ENCODE measurements around the gene CCT5. TPM values are rescaled to one million over a fixed set of nuclear protein-coding genes. Genes with fewer than 3 reads are reported as not detected.
"Not testable (repeated sequence)": the region's sequence is repeated elsewhere in the genome, so short reads cannot be mapped to it uniquely, and the experiment has no call there.

Gene CCT5
- total and polyA plus RNA-seq, 12 donors: 81.3 to 645 (median 151) TPM

DNA sequence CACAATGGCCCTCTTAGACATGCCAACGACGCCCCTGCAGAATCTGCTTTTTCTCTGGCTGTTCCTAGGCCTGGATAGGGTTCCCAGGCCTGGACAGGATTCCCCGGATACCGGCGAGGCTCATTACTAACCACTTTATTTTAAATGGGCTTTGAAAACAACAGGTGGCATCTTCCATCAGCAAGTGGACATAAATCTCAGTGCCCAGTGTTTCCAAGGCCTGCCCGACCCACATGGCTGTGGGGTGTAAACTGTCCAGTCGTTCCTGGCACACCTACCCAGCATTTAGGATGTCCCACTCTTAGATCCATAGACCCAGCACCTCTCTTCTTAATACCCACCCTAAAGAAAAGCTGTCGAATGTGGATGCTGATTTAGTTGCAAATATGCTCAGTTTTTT lies 56.7 kb downstream of the CCT5 start:
- H3K9me3 ChIP-seq (replicated peaks in 1 of 3): no peaks in the 10 kb centered on the region
- H3K27me3 ChIP-seq: no peaks in the 10 kb centered on the region
- no peaks in the 10 kb centered on the region for H3K36me3 ChIP-seq (replicated peaks in 1 of 2)
- no peak for DNase-seq
- intact Hi-C loops (cut with DNase I): no loop called here
- H3K4me1 ChIP-seq (replicated peaks in 1 of 2): peaks cover 16 to 44% of the 10 kb centered on the region in 2 donors
- H3K27ac ChIP-seq: peak overlapping the region in 3 of 5 donors; percentile 84 to 88 (median 87)
- TF ChIP-seq POLR2A (IDR thresholded peaks at IDR 0.05): no peak
- TF ChIP-seq, protein P1, sequence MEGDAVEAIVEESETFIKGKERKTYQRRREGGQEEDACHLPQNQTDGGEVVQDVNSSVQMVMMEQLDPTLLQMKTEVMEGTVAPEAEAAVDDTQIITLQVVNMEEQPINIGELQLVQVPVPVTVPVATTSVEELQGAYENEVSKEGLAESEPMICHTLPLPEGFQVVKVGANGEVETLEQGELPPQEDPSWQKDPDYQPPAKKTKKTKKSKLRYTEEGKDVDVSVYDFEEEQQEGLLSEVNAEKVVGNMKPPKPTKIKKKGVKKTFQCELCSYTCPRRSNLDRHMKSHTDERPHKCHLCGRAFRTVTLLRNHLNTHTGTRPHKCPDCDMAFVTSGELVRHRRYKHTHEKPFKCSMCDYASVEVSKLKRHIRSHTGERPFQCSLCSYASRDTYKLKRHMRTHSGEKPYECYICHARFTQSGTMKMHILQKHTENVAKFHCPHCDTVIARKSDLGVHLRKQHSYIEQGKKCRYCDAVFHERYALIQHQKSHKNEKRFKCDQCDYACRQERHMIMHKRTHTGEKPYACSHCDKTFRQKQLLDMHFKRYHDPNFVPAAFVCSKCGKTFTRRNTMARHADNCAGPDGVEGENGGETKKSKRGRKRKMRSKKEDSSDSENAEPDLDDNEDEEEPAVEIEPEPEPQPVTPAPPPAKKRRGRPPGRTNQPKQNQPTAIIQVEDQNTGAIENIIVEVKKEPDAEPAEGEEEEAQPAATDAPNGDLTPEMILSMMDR (IDR thresholded peaks at IDR 0.05): no peak
- 32 to 49% (median 33%) methylated on average over 8 of the region's 8 CpGs for WGBS, 4 donors
- H3K4me3 ChIP-seq: peak overlapping the region in 2 of 4 donors; percentile 48 to 52

- intact Hi-C loops (cut with DNase I): no loop called here
- H3K4me1 ChIP-seq (replicated peaks in 1 of 2): peaks cover 16 to 41% of the 10 kb centered on the region in 2 donors
- H3K36me3 ChIP-seq (replicated peaks in 1 of 2): no peaks in the 10 kb centered on the region
- peak within 1 kb of the TSS in 3 of 4 donors; percentile 40 to 52 (median 48) for H3K4me3 ChIP-seq
- H3K27me3 ChIP-seq: no peaks in the 10 kb centered on the region
- DNase-seq: peak; percentile 51 to 73 (median 58)
- WGBS, 4 donors: 1 to 3% (median 1%) methylated on average over 23 to 56 of the region's 56 CpGs
- TF ChIP-seq, protein P1 (IDR thresholded peaks at IDR 0.05): no peak
- TF ChIP-seq POLR2A (IDR thresholded peaks at IDR 0.05): peak in 1 of 2 donors; percentile 62
- H3K27ac ChIP-seq: peak within 1 kb of the TSS; percentile 26 to 88 (median 84)
- H3K9me3 ChIP-seq (replicated peaks in 1 of 3): no peaks in the 10 kb centered on the region
Measured at GRCh38 chr5:10307206-10308148, 57.4 kb downstream of the CCT5 start, which contains the start of gene CMBL. Gene CMBL, minus strand, starts transcription at chr5:10307902. Its CDS starts 17,140 bp downstream, at chr5:10290762.

DNA sequence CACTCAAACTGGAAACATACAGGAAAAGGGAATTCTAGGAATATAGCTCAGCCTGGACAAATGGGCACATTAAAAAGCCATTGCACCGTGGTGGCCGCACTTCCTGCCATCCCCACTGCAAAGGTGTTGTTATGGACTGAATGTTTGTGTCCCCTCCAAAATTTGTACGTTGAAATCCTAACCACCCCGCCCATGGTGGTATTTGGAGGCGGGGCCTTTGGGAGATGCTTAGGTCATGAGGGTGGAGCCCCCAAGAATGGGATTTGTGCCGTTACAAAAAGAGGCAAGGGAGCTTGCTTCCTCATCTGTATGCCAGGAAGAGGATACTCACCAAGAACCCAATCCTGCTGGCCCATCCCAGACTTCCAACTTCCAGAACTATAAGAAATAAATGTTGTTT lies 58.8 kb downstream of the CCT5 start:
- Histone ChIP-seq H3K9me3 (replicated peaks in 1 of 3) (no peaks in the 10 kb centered on the region), H3K36me3 (replicated peaks in 1 of 2) (no peaks in the 10 kb centered on the region), H3K4me3 (no peak overlapping the region), H3K27ac (peak overlapping the region in 1 of 5 donors; percentile 17), H3K4me1 (replicated peaks in 1 of 2) (peaks cover 16 to 32% of the 10 kb centered on the region in 2 donors), H3K27me3 (no peaks in the 10 kb centered on the region)
- intact Hi-C loops (cut with DNase I): no loop called here
- TF ChIP-seq POLR2A (IDR thresholded peaks at IDR 0.05): no peak
- TF ChIP-seq, protein P1 (IDR thresholded peaks at IDR 0.05): no peak
- no peak for DNase-seq
- 79 to 88% (median 86%) methylated on average over 6 of the region's 6 CpGs for WGBS, 4 donors

- TF ChIP-seq, protein P1 (IDR thresholded peaks at IDR 0.05): no peak
- 30 to 36% (median 35%) methylated on average over 8 of the region's 8 CpGs for WGBS, 4 donors
- H3K27me3 ChIP-seq: no peaks in the 10 kb centered on the region
- no peaks in the 10 kb centered on the region for H3K36me3 ChIP-seq (replicated peaks in 1 of 2)
- intact Hi-C loops (cut with DNase I): no loop called here
- DNase-seq: peak in 6 of 7 donors; percentile 37 to 72 (median 53)
- H3K27ac ChIP-seq: peak overlapping the region in 4 of 5 donors; percentile 6 to 40 (median 10)
- no peaks in the 10 kb centered on the region for H3K9me3 ChIP-seq (replicated peaks in 1 of 3)
- H3K4me3 ChIP-seq: no peak overlapping the region
- H3K4me1 ChIP-seq (replicated peaks in 1 of 2): peaks cover 16 to 30% of the 10 kb centered on the region in 2 donors
Measured at GRCh38 chr5:10310066-10310779, 60.1 kb downstream of the CCT5 start.

- H3K4me3 ChIP-seq; H3K36me3 ChIP-seq (replicated peaks in 1 of 2); H3K27me3 ChIP-seq; DNase-seq; intact Hi-C loops (cut with DNase I); H3K9me3 ChIP-seq (replicated peaks in 1 of 3): not testable (repeated sequence)
- WGBS, 4 donors: 68 to 77% (median 72%) methylated on average over 8 of the region's 8 CpGs
- peaks cover 16 to 24% of the 10 kb centered on the region in 2 donors for H3K4me1 ChIP-seq (replicated peaks in 1 of 2)
- peak overlapping the region in 1 of 5 donors; percentile 40 for H3K27ac ChIP-seq
Measured at GRCh38 chr5:10310835-10311570, 60.9 kb downstream of the CCT5 start.

Data from adrenal gland (tissue), 12 donors.